Stimulated activated naive CD8-positive, alpha-beta T cell treated with anti-CD3 and anti-CD28 coated beads, Interleukin-15, Interleukin-2, amounts not matched to agents 100 ng/mL and 50 ng/mL, for 24 hours (primary cell): ENCODE data around the gene CCDC63.
"Not testable (repeated sequence)": the region's sequence is repeated elsewhere in the genome, so short reads cannot be mapped to it uniquely, and the experiment has no call there.

ENCODE experiments used
- H3K27ac Mint-ChIP-seq: one replicate; pipeline ENCODE4 v1.8.0; 2021; ENCODE audit warnings: mild to moderate bottlenecking, mixed read lengths
- H3K27me3 Mint-ChIP-seq: one replicate; pipeline ENCODE4 v1.8.0; 2021; ENCODE audit warnings: mixed read lengths
- H3K36me3 Mint-ChIP-seq: one replicate; pipeline ENCODE4 v1.8.0; 2021; ENCODE audit warnings: low read depth, mixed read lengths
- H3K4me1 Mint-ChIP-seq: one replicate; pipeline ENCODE4 v1.8.0; 2021; ENCODE audit warnings: low read depth, mixed read lengths
- H3K4me3 Mint-ChIP-seq: one replicate; pipeline ENCODE4 v1.8.0; 2021; ENCODE audit warnings: mild to moderate bottlenecking, mixed read lengths
- H3K9me3 Mint-ChIP-seq: one replicate; pipeline ENCODE4 v1.8.0; 2021; ENCODE audit warnings: mixed read lengths

Gene CCDC63

DNA sequence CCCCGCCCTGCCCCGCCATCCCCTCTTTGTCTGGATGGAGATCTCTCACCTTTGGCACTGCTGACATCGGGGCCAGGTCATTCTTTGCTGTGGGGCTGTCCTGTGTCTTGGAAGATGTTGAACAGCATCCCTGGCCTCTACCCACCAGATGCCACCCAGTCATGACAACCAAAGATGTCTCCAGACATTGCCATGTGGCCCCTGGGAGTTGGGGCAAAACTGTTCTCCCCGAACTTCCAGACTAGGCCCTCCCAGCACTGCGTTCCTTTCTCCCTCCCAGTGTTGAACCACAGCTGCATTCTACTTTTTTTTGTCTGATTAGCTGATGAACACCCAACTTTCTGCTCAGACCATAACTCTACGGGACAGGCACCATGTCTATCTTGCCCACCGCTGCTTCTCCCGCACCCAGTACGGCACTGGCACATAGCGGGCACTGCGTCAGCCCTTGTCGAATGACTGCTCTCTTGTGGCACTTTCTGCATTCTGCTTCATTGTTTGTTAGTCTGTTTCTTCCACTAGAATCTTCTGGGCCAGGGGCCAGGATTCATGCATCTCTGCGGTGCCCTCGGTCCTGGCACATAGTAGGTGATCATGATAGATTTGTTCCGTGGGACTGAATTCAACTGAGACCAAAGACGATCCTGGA, 86.7 kb downstream of the CCDC63 start:
- Mint-ChIP-seq H3K9me3 (no peaks in the 10 kb centered on the region), H3K27ac (no peak overlapping the region), H3K36me3 (no peaks in the 10 kb centered on the region), H3K27me3 (peaks cover 20% of the 10 kb centered on the region), H3K4me1 (peaks cover 6% of the 10 kb centered on the region), H3K4me3 (no peak overlapping the region)

GRCh38 chr12:110934093-110934852, 87.5 kb downstream of the CCDC63 start:
- Mint-ChIP-seq H3K27me3 (peaks cover 20% of the 10 kb centered on the region), H3K27ac (no peak overlapping the region), H3K36me3 (no peaks in the 10 kb centered on the region), H3K4me3 (no peak overlapping the region), H3K9me3 (no peaks in the 10 kb centered on the region), H3K4me1 (peaks cover 6% of the 10 kb centered on the region)

- Mint-ChIP-seq H3K36me3 (no peaks in the 10 kb centered on the region), H3K4me3 (no peak overlapping the region), H3K4me1 (peaks cover 6% of the 10 kb centered on the region), H3K27ac (no peak overlapping the region), H3K9me3 (no peaks in the 10 kb centered on the region), H3K27me3 (peaks cover 20% of the 10 kb centered on the region)
Observed at GRCh38 chr12:110935588-110935987, 88.8 kb downstream of the CCDC63 start.

DNA sequence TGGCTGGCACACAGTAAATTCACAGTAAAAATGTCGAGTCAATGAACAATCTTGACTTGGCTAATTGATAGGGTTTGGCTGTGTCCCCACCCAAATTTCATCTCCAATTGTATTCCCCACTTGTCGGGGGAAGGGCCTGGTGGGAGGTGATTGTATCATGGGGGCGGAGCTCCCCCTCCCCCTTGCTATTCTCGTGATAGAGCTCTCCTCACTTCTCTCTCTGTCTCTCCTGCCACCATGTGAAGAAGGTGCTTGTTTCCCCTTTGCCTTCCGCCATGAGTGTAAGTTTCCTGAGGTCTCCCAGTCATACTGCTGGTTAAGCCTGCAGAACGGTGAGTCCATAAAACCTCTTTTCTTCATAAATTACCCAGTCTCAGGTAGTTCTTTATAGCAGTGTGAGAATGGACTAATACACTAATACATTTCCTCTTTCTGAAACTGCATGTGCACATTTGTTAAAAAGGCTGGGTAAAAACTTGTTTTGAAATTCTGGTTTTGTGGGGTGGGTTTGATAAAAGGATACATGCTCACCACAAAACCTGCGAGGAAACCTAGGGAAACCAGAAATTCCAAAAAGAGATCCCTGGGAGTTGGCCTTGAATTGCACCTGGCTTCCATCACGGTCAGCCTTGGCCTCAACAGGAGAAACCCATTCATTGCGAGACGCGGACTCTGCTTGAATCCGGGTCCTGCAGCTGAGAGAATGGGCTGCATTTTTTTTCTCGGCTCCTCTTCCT, 89.7 kb downstream of the CCDC63 start:
- no peak overlapping the region for H3K27ac Mint-ChIP-seq
- H3K36me3 Mint-ChIP-seq, result no peaks in the 10 kb centered on the region
- H3K9me3 Mint-ChIP-seq, result no peaks in the 10 kb centered on the region
- H3K27me3 Mint-ChIP-seq, result peaks cover 20% of the 10 kb centered on the region
- peaks cover 6% of the 10 kb centered on the region for H3K4me1 Mint-ChIP-seq
- no peak overlapping the region for H3K4me3 Mint-ChIP-seq

DNA sequence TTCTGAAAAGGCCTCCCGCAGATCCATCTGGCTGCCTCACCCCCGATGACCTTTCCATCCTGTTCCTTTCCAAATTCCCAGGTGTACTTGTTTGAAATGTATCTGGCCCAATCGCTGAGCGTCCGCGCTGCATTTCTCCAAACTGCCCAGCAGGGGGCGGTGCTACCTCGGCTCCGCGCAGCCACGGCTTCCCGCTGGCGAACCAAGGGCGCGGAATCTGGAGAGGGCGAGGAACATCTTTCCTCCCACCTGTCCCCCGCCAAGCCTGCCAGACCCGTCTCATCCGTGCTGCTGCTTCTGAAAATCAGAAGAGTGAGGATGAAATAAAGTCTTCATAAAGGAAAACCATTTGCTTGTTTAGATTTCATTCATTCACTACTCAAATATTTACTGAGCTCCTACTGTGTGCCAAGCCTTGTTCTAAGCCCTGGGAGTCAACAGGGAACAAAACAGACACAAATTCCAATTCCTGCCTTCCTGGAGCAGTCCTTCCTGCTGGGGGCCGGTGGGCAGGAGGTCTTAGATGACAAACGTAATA, 90.4 kb downstream of the CCDC63 start:
- Mint-ChIP-seq H3K27me3 (peaks cover 20% of the 10 kb centered on the region), H3K4me3 (no peak overlapping the region), H3K9me3 (no peaks in the 10 kb centered on the region), H3K27ac (no peak overlapping the region), H3K4me1 (peaks cover 6% of the 10 kb centered on the region), H3K36me3 (no peaks in the 10 kb centered on the region)

DNA sequence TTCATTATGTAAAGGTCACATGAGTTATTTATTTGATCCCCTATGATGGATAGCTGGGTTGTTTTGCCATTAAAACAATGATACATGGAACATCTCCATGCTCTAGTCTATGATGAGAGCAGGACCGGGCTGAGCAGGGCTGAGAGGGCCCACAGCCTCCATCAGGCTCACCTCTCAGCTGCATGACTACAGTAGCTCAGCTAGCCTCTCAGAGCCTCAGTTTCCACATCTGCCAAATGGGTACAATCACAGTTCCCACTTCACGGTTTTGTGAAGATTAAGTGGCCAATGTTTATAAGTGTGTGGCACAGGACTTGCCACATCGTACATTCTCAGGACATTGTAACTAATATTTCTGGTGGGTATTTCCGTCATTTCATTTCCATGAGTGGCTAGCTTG, 93.5 kb downstream of the CCDC63 start:
- H3K27me3 Mint-ChIP-seq, result peaks cover 19% of the 10 kb centered on the region
- H3K27ac Mint-ChIP-seq, result no peak overlapping the region
- no peaks in the 10 kb centered on the region for H3K36me3 Mint-ChIP-seq
- H3K4me3 Mint-ChIP-seq, result no peak overlapping the region
- peaks cover 6% of the 10 kb centered on the region for H3K4me1 Mint-ChIP-seq
- no peaks in the 10 kb centered on the region for H3K9me3 Mint-ChIP-seq

GRCh38 chr12:110940933-110941332, 94.1 kb downstream of the CCDC63 start:
- Mint-ChIP-seq H3K27ac (no peak overlapping the region), H3K9me3 (peaks cover 6% of the 10 kb centered on the region), H3K27me3 (peaks cover 15% of the 10 kb centered on the region), H3K4me1 (peaks cover 6% of the 10 kb centered on the region), H3K36me3 (no peaks in the 10 kb centered on the region), H3K4me3 (no peak overlapping the region)

GRCh38 chr12:110941391-110941790, 94.6 kb downstream of the CCDC63 start:
- Mint-ChIP-seq H3K27me3 (peaks cover 13% of the 10 kb centered on the region), H3K36me3 (no peaks in the 10 kb centered on the region), H3K27ac (no peak overlapping the region), H3K9me3 (peaks cover 7% of the 10 kb centered on the region), H3K4me3 (no peak overlapping the region), H3K4me1 (peaks cover 6% of the 10 kb centered on the region)

DNA sequence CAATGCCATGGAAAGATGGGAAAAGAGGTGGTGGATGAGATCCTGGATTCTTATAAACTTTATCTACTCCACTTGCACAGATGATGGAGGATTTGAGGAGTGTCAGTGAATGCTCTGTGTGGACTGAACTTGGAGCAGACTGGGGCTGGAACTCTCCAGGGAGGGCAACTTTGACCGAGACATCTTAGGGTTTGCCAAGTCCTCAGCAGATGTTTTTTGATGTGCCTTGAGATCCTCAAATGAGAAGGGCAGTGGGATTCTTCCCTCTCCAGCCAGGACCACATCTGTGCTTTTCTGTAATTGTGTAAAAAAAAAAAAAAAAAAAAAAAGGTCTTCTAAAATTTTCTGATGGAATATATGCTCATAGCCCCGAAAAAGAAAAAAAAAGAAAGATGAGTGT, 96.6 kb downstream of the CCDC63 start:
- Mint-ChIP-seq H3K9me3 (peaks cover 11% of the 10 kb centered on the region), H3K27ac (no peak overlapping the region), H3K4me3 (no peak overlapping the region), H3K4me1 (no peaks in the 10 kb centered on the region), H3K27me3 (peaks cover 4% of the 10 kb centered on the region), H3K36me3 (no peaks in the 10 kb centered on the region)

- Mint-ChIP-seq H3K27ac (no peak overlapping the region), H3K27me3 (peaks cover 5% of the 10 kb centered on the region), H3K9me3 (peaks cover 11% of the 10 kb centered on the region), H3K36me3 (no peaks in the 10 kb centered on the region), H3K4me3 (no peak overlapping the region), H3K4me1 (no peaks in the 10 kb centered on the region)
Observed at GRCh38 chr12:110948041-110948440, 101.3 kb downstream of the CCDC63 start.

DNA sequence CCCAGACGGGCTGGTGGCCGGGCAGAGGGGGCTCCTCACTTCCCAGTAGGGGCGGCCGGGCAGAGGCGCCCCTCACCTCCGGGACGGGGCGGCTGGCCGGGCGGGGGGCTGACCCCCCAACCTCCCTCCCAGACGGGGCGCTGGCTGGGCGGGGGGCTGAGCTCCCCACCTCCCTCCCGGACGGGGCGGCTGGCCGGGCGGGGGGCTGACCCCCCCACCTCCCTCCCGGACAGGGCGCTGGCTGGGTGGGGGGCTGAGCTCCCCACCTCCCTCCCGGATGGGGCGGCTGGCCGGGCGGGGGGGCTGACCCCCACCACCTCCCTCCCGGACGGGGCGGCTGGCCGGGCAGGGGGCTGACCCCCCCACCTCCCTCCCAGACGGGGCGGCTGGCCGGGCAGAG, 103.7 kb downstream of the CCDC63 start:
- H3K27ac Mint-ChIP-seq, H3K4me3 Mint-ChIP-seq, H3K27me3 Mint-ChIP-seq, H3K36me3 Mint-ChIP-seq, H3K4me1 Mint-ChIP-seq: not testable (repeated sequence)
- H3K9me3 Mint-ChIP-seq, result peaks cover 10% of the 10 kb centered on the region

GRCh38 chr12:110950867-110951266, 104.1 kb downstream of the CCDC63 start:
- not testable (repeated sequence) for H3K36me3 Mint-ChIP-seq, H3K27me3 Mint-ChIP-seq, H3K4me3 Mint-ChIP-seq, H3K27ac Mint-ChIP-seq, H3K4me1 Mint-ChIP-seq, H3K9me3 Mint-ChIP-seq
